ENCODE results near the gene TMEM129.
A peak's percentile ranks its signal among the peaks of the same experiment; 100 is the strongest.

TMEM129 gene

DNA sequence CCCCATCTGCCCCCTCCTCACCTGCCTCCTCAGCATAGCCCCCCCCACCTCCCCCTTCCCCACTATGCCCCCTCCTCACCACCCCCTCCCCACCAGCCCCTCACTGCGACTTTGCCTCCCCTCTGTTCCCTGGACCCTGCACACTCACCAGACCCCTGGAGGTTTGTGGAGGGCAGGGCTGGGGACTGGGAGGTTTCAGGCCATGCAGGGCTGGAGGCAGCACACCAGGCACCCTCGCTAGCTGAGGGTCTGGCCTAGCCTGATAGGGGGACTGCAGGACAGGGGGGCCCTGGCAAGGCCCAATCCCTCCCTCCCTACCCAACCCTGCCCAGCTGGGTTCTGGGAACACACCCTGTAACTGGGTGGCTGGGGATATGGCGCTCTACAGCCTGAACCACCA lies 28.2 kb upstream of the TMEM129 start:
- TF ChIP-seq, protein P1, sequence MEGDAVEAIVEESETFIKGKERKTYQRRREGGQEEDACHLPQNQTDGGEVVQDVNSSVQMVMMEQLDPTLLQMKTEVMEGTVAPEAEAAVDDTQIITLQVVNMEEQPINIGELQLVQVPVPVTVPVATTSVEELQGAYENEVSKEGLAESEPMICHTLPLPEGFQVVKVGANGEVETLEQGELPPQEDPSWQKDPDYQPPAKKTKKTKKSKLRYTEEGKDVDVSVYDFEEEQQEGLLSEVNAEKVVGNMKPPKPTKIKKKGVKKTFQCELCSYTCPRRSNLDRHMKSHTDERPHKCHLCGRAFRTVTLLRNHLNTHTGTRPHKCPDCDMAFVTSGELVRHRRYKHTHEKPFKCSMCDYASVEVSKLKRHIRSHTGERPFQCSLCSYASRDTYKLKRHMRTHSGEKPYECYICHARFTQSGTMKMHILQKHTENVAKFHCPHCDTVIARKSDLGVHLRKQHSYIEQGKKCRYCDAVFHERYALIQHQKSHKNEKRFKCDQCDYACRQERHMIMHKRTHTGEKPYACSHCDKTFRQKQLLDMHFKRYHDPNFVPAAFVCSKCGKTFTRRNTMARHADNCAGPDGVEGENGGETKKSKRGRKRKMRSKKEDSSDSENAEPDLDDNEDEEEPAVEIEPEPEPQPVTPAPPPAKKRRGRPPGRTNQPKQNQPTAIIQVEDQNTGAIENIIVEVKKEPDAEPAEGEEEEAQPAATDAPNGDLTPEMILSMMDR (IDR thresholded peaks at IDR 0.05; ENCODE audit: low read depth, low read length, missing control alignments) = no peak
- no peak for DNase-seq (ENCODE audit: extremely low read depth, low read depth)
- H3K4me3 ChIP-seq (replicated peaks; ENCODE audit: low read depth, low read length) = no peak overlapping the region

DNA sequence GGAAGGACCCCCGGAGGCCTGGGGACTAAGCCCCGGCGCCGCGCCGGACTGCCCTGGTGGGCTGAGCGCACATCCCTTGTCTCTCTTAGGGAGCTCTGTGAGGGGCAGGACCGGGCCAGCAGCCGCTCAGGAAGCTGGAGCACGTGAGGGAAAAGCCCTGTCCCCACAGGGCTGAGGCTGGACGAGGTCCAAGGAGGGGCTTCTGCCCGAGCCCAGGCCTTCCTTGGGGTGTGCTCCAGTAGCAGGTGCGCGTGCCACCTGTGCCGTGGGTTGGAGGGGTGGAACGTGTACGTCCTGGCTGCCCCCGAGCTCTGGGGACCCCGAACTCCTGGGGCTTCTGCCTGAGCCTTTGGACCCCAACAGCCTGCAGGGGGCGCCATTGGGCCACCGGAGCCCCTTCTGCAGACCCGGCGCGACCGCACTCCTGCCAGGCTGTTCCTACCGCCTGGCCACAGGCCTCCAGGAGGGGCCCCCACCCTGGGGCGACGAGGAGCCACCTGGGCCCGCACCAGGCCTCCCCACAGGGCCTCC lies 27.4 kb upstream of the TMEM129 start:
- DNase-seq (ENCODE audit: extremely low read depth, low read depth) = peak; percentile 21
- H3K4me3 ChIP-seq (replicated peaks; ENCODE audit: low read depth, low read length) = no peak overlapping the region
- TF ChIP-seq, protein P1 (IDR thresholded peaks at IDR 0.05; ENCODE audit: low read depth, low read length, missing control alignments) = peak; percentile 85

DNA sequence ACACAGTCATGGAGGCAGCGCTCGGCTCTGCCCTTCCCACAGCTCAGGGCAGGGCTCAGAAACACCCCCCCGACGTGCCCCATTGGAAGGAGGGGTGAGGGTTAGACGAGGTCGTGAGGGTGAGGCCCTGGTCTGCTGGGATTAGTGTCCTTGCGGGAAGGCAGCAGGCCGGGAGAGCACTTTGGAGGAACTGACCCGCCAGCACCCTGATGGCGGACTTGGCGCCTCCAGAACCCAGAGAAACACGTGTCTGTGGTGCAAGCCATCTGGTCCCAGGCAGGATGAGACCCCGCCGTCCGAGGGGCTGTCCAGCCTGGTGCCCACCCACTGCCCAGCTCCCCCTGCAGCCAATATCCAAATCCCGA lies 26.5 kb upstream of the TMEM129 start:
- DNase-seq (ENCODE audit: extremely low read depth, low read depth) = no peak
- TF ChIP-seq, protein P1 (IDR thresholded peaks at IDR 0.05; ENCODE audit: low read depth, low read length, missing control alignments) = no peak
- no peak overlapping the region for H3K4me3 ChIP-seq (replicated peaks; ENCODE audit: low read depth, low read length)

DNA sequence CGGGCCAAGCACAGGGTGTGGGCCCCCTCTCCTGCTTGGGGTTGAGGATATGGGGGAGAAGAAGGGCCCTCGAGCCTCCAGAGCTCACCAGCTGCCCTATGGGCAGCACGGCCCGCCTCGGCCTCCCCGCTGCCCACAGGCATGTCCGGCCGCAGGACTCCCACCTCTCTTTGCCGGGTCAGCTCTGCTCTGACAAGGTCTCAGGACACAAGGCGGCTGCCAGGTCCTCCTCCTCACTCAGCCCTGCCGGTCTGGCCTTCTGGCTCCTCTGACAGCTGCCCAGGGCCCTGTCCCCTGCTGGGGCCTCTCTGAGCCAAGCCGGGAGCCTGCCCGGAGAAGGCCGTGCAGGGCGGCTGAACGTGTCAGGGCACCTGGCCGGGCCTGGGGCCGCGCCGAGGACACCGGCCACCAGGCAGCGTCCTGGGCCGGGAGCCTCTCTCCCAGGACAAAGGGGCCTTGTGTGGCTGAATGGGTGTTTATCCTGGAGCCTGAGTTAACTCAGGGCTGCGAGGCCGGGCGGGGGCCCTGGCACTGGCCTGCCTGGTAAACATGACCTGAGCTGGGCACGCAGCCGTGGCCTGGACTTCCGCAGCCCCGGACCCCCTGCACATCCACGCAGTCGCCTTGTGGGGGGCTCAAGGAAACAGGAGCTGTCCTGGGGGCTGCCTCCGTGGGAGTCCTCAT lies 25.9 kb upstream of the TMEM129 start:
- H3K4me3 ChIP-seq (replicated peaks; ENCODE audit: low read depth, low read length) = no peak overlapping the region
- TF ChIP-seq, protein P1 (IDR thresholded peaks at IDR 0.05; ENCODE audit: low read depth, low read length, missing control alignments) = no peak
- no peak for DNase-seq (ENCODE audit: extremely low read depth, low read depth)

DNA sequence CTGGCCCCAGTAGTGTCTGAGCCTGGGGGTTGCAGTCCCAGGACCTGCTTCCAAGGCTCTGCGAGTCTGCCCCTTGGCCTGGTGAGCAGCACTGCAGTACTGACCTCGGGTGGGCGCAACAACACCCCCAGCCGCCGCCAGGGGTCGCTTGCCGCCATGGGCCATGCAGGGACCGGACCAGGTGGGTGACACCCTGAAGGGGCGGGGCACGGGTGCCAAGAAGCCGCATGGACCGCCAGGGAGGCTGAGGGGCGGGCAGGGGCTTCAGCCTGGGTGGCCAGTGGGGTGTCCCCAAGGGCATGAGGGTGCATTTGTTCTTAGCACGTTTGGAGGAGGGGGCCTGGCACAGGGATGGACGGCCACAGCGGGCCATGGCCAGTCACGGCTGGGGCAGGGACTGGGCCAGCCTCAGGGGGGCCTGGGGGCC lies 25.2 kb upstream of the TMEM129 start:
- no peak overlapping the region for H3K4me3 ChIP-seq (replicated peaks; ENCODE audit: low read depth, low read length)
- DNase-seq (ENCODE audit: extremely low read depth, low read depth) = no peak
- TF ChIP-seq, protein P1 (IDR thresholded peaks at IDR 0.05; ENCODE audit: low read depth, low read length, missing control alignments) = peak; percentile 88

DNA sequence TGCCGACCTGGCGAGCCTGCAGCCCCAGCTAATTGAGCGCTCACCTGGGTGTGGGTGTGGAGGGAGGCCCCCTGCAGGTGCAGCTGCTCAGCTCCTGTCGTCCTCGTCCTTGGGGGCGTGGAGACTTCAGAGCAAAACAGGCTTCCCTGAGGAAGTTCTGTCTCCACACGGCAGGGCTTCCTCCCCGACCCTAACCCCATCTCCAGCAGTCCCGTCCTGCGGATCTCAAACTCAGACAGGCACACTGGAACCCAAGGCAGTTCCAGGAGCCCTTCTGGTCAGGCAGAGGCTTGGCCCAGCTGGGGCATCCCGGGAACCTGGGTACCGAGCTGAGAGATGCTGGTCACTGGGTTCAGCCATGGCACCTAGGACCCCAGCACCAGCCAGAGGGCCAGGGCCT lies 24.6 kb upstream of the TMEM129 start:
- no peak for DNase-seq (ENCODE audit: extremely low read depth, low read depth)
- no peak overlapping the region for H3K4me3 ChIP-seq (replicated peaks; ENCODE audit: low read depth, low read length)
- TF ChIP-seq, protein P1 (IDR thresholded peaks at IDR 0.05; ENCODE audit: low read depth, low read length, missing control alignments) = no peak

DNA sequence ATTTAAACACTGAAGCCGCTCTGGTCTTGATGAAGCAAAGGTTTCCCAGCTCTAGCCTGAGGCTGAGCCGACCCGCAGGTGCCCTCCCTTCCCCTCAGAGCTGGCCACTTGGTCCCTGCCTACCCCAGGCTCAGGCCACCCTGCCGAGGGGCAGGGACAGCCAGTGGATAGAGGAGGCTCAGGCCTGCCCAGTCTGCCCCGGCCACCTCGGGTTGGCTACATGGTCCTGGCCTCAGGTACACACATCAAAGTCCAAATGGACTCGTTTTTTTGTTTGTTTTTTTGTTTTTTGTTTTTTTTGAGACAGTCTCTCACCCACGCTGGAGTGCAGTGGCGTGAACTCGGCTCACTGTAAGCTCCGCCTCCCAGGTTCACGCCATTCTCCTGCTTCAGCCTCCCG lies 24.0 kb upstream of the TMEM129 start:
- TF ChIP-seq, protein P1 (IDR thresholded peaks at IDR 0.05; ENCODE audit: low read depth, low read length, missing control alignments) = no peak
- DNase-seq (ENCODE audit: extremely low read depth, low read depth) = no peak

More for the DNA sequence above, 24.0 kb upstream of the TMEM129 start:
- no peak overlapping the region for H3K4me3 ChIP-seq (replicated peaks; ENCODE audit: low read depth, low read length)

All from HFF-Myc (cell line).